IMR-90 (cell line): ENCODE measurements around the gene SSBP3. TPM values are rescaled to one million over a fixed set of nuclear protein-coding genes. Genes with fewer than 3 reads are reported as not detected.

Source experiments
- ATAC-seq: fragments of 200-7000 bp; cut with Tn5 transposase; 2 replicates; pipeline ENCODE4 v1.9.1; 2020; ENCODE audit warnings: low read depth, mild to moderate bottlenecking, moderate library complexity
- BruUV-seq: library from RNA; stranded (reverse); fragments of 400-500 nt; replicated peaks from 2 replicates; lab custom pipeline; 2021; lab: Mats Ljungman, UMichigan
- CTCF ChIA-PET: fragments of 300-600 bp; formaldehyde crosslinking; extraction: SDS; loops from one replicate; lab custom pipeline; 2021; ENCODE audit warnings: antibody characterized with exemption; lab: Yijun Ruan, JAX
- POLR2A ChIA-PET: fragments of 300-600 bp; sonication (Branson Sonifier 250); formaldehyde crosslinking; loops from one replicate; lab custom pipeline; 2022; ENCODE audit warnings: antibody characterized with exemption; ENCODE audit not compliant: unreplicated experiment; lab: Charles Lee
- DNase-seq: peaks from one replicate; pipeline ENCODE4 v3.0.0; 2013
- H2AFZ ChIP-seq: replicated peaks from 2 replicates; pipeline ENCODE3; 2013; ENCODE audit warnings: low read length, mild to moderate bottlenecking; ENCODE audit not compliant: poor library complexity
- H2AK5ac ChIP-seq: 2 replicates; pipeline ENCODE4 v1.6.1; 2013; ENCODE audit warnings: low read depth, low read length, inconsistent platforms
- H2AK9ac ChIP-seq: replicated peaks from 2 replicates; pipeline ENCODE3; 2013; ENCODE audit warnings: mild to moderate bottlenecking, low read depth, low read length, moderate library complexity; ENCODE audit not compliant: poor library complexity
- H2BK120ac ChIP-seq: 2 replicates; pipeline ENCODE4 v1.6.1; 2013; ENCODE audit warnings: low read depth, low read length, inconsistent platforms
- H2BK15ac ChIP-seq: 3 replicates; pipeline ENCODE4 v1.6.1; 2013; ENCODE audit warnings: low read depth, low read length, inconsistent platforms
- H2BK20ac ChIP-seq: 2 replicates; pipeline ENCODE4 v1.6.1; 2013; ENCODE audit warnings: low read depth, mild to moderate bottlenecking, inconsistent platforms, low read length, moderate library complexity
- H2BK5ac ChIP-seq: 2 replicates; pipeline ENCODE4 v1.6.1; 2013; ENCODE audit warnings: mild to moderate bottlenecking, low read depth, low read length, inconsistent platforms; ENCODE audit not compliant: poor library complexity, severe bottlenecking
- H3K14ac ChIP-seq: replicated peaks from 2 replicates; pipeline ENCODE4 v1.6.1; 2013; ENCODE audit warnings: low read depth, low read length, inconsistent platforms
- H3K18ac ChIP-seq: 2 replicates; pipeline ENCODE4 v1.6.1; 2013; ENCODE audit warnings: low read depth, low read length, control low read depth
- H3K23ac ChIP-seq: 2 replicates; pipeline ENCODE4 v1.6.1; 2013; ENCODE audit warnings: low read depth, low read length, inconsistent platforms
- H3K27ac ChIP-seq: 2 replicates; pipeline ENCODE4 v1.5.1; 2013; ENCODE audit warnings: mild to moderate bottlenecking, control low read depth, low read length; ENCODE audit not compliant: insufficient read depth
- H3K27me3 ChIP-seq: 2 replicates; pipeline ENCODE4 v1.6.1; 2013; ENCODE audit warnings: low read length; ENCODE audit not compliant: control insufficient read depth, insufficient read depth
- H3K36me3 ChIP-seq: 2 replicates; pipeline ENCODE4 v1.6.1; 2013; ENCODE audit warnings: low read length, mixed read lengths; ENCODE audit not compliant: control insufficient read depth, insufficient read depth
- H3K4ac ChIP-seq: 2 replicates; pipeline ENCODE4 v1.6.1; 2013; ENCODE audit warnings: low read depth, low read length, inconsistent platforms
- H3K4me1 ChIP-seq: 2 replicates; pipeline ENCODE4 v1.6.1; 2013; ENCODE audit warnings: low read length, mixed read lengths; ENCODE audit not compliant: control insufficient read depth, insufficient read depth
- H3K4me2 ChIP-seq: 2 replicates; pipeline ENCODE4 v1.6.1; 2013; ENCODE audit warnings: low read depth, mild to moderate bottlenecking, control low read depth, low read length, moderate library complexity
- H3K4me3 ChIP-seq: 2 replicates; pipeline ENCODE4 v1.5.1; 2013; ENCODE audit warnings: low read depth, mild to moderate bottlenecking, control low read depth, low read length, moderate library complexity; ENCODE audit not compliant: insufficient read depth
- H3K56ac ChIP-seq: 2 replicates; pipeline ENCODE4 v1.6.1; 2013; ENCODE audit warnings: low read length, inconsistent platforms; ENCODE audit not compliant: insufficient read depth; ENCODE audit errors: extremely low read depth
- H3K79me1 ChIP-seq, 2 experiments: 2 replicates each; pipeline ENCODE4 v1.6.1; 2013; ENCODE audit warnings: low read length in 2 of 2, inconsistent platforms in 1 of 2, low read depth in 1 of 2
- H3K9ac ChIP-seq: 2 replicates; pipeline ENCODE4 v1.6.1; 2013; ENCODE audit warnings: low read depth, low read length, control low read depth
- H3K9me1 ChIP-seq: 2 replicates; pipeline ENCODE4 v1.6.1; 2013; ENCODE audit warnings: low read length, inconsistent platforms; ENCODE audit not compliant: insufficient read depth
- H3K9me3 ChIP-seq: 2 replicates; pipeline ENCODE4 v1.6.1; 2013; ENCODE audit warnings: low read length; ENCODE audit not compliant: control insufficient read depth, insufficient read depth
- H4K20me1 ChIP-seq: 2 replicates; pipeline ENCODE4 v1.6.1; 2013; ENCODE audit warnings: low read length, inconsistent platforms; ENCODE audit not compliant: insufficient read depth
- H4K5ac ChIP-seq: 2 replicates; pipeline ENCODE4 v1.6.1; 2013; ENCODE audit warnings: mild to moderate bottlenecking, low read depth, low read length, control low read depth
- H4K8ac ChIP-seq, 2 experiments: 2 replicates each; pipeline ENCODE4 v1.6.1; 2013; ENCODE audit warnings: low read depth in 2 of 2, low read length in 2 of 2, control low read depth in 1 of 2, inconsistent platforms in 1 of 2
- H4K91ac ChIP-seq: 2 replicates; pipeline ENCODE4 v1.6.1; 2013; ENCODE audit warnings: low read depth, low read length, inconsistent platforms; ENCODE audit not compliant: insufficient read depth
- MAFK ChIP-seq: IDR thresholded peaks from 2 replicates; pipeline ENCODE4 v1.6.1; 2012; ENCODE audit warnings: low read depth, low read length, improper control_type of control experiment
- POLR2A ChIP-seq: IDR thresholded peaks from 2 replicates; pipeline ENCODE4 v1.6.1; 2012; ENCODE audit warnings: mild to moderate bottlenecking, low read depth, low read length
- WGBS, 2 experiments: methylation state at CpG; one replicate each; pipeline versions ENCODE4 v1.1.5 to v1.1.7; 2013; ENCODE audit warnings: missing lambda C conversion rate in 2 of 2; ENCODE audit not compliant: insufficient read length in 1 of 2; ENCODE audit errors: extremely low coverage in 2 of 2; 5-methylcytosine and 5-hydroxymethylcytosine counted together
- dilution Hi-C: fragments of 300-500 bp; cut with HindIII; formaldehyde crosslinking; loops from one replicate; pipeline ENCODE4 v1.14.3; 2018; ENCODE audit warnings: low sequenced_read_pairs; ENCODE audit not compliant: unreplicated experiment
- in situ Hi-C: fragments of 300-500 bp; cut with MboI; formaldehyde crosslinking; loops from 3 replicates; pipeline ENCODE4 v1.14.3; 2019; ENCODE audit warnings: low sequenced_read_pairs, inconsistent platforms, mixed read lengths
- intact Hi-C: fragments of 100-400 bp; cut with micrococcal nuclease; formaldehyde crosslinking; loops from 2 replicates; pipeline ENCODE4 v1.10.0; 2022
- polyA plus RNA-seq, 3 experiments: library from polyadenylated mRNA; depleted of rRNA; stranded (reverse); fragments of >200 nt; gene quantifications; 2 replicates each; pipeline ENCODE4 v1.2.3, GENCODE V29; 2012; ENCODE audit warnings: low replicate concordance in 1 of 3
- total RNA-seq: library from RNA; depleted of rRNA; stranded (reverse); fragments of >200 nt; gene quantifications from 2 replicates; pipeline ENCODE4 v1.2.3, GENCODE V29; 2012

Gene SSBP3
- total and polyA plus RNA-seq, 2 of the 4 experiments (the other 2 are of a cell fraction) = 10.9 to 39.6 TPM

DNA sequence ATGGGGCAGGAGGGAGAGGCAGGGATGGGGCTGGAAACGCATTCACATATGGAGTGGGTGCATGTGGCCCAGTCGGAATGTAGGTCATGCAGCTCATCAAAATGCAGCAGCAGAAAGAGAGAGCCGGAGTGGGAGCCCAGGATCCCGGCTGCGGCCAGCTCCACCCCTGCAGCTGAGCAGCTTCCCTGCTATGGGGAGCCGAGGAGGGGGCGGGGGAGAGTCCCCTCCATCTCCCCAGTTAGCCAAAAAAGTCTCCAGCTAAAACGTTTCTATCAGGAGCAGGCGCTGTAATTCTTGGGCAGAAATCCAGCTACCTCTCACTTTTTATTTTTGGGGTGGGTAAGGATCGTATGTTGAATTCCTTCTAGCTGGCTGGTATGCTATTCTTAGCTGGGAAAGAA lies 166.6 kb downstream of the SSBP3 start:
- H2BK15ac ChIP-seq = no peak overlapping the region
- H3K79me1 ChIP-seq = peaks cover 4% of the 10 kb centered on the region in 2 experiments; a peak in 2 of 4 replicates
- peaks cover 63% of the 10 kb centered on the region for H3K36me3 ChIP-seq
- in situ Hi-C loops (no loop called here), intact Hi-C loops (no loop called here), dilution Hi-C loops (no loop called here)
- H3K27me3 ChIP-seq = no peaks in the 10 kb centered on the region
- H2AFZ ChIP-seq = no peak overlapping the region
- ChIA-PET CTCF (no interaction called here), POLR2A (no interaction called here)
- no peak overlapping the region for H3K18ac ChIP-seq
- no peak overlapping the region for H4K8ac ChIP-seq
- no peak overlapping the region for H4K5ac ChIP-seq
- H4K20me1 ChIP-seq = no peaks in the 10 kb centered on the region
- no peak overlapping the region for H2BK20ac ChIP-seq
- no peak overlapping the region for H3K4me2 ChIP-seq
- H3K23ac ChIP-seq = no peak overlapping the region
- no peak overlapping the region for H2BK120ac ChIP-seq
- H3K9me3 ChIP-seq = no peaks in the 10 kb centered on the region
- no peak overlapping the region for H3K9ac ChIP-seq
- H3K4me3 ChIP-seq = no peak overlapping the region
- H2BK5ac ChIP-seq = no peak overlapping the region
- no peak overlapping the region for H2AK5ac ChIP-seq
- no TSS peak for BruUV-seq
- no peak overlapping the region for H3K14ac ChIP-seq
- ATAC-seq (no peak), DNase-seq (no peak)
- TF ChIP-seq POLR2A (no peak), MAFK (no peak)
- 91% methylated on average over 5 of the region's 10 CpGs; no CpG with 5 or more reads in 1 of the 2 experiments for WGBS, 2 experiments
- H3K4ac ChIP-seq = no peak overlapping the region
- peaks cover 9% of the 10 kb centered on the region; the same call in 1 of the 2 replicates for H3K9me1 ChIP-seq
- H3K4me1 ChIP-seq = no peaks in the 10 kb centered on the region
- H3K27ac ChIP-seq = no peak overlapping the region
- no peak overlapping the region for H2AK9ac ChIP-seq
- no peak overlapping the region for H4K91ac ChIP-seq
- no peak overlapping the region for H3K56ac ChIP-seq
